Measurements from ENCODE around the gene SNAPC1.

The SNAPC1 gene

DNA sequence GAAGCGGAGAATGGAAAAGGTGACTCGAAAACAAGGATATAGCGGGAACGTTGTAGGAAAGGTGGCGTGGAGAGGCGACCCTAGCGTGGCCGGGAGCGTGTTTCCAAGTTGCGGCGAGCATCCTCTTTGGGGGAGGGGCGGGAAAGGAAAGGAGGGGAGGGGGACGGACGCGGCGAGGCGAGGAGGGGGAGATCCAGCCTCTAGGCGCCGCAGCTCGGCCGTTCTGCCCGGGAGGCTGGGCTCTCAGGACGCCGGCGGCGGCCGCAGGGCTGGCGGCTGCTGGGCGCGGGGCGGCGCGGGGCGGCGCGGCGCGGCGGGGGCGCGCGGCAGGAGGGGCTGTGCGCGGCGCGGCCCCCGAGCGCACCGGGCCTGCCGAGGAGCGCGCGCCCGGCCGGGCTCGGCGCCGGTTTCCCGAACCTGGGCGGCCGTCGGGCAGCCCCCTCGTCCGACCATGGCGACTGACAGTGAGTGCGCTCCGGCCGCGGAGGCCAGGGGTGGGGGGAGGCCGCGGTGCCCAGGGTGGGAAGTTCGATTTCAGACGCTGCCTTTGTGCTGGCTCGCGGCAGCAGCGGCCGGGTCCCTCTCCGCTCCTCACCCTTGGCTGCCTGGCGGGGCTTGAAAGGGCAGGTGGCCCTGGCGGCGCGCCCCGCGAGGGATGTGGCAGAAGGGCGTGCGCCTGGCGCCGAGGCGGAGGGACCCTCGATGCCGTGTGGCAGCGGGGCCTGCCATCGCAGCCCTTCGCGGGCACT is 50.3 kb downstream of the SNAPC1 start, which contains the start of gene SYT16:
SYT16 (plus strand) TSS at position 357 of the 749 bp plus-strand sequence.
- no peak within 1 kb of the TSS for H3K4me3 ChIP-seq (ENCODE audit: low read length)
- no peak within 1 kb of the TSS for H3K27ac ChIP-seq (ENCODE audit: low read length)
- H3K27me3 ChIP-seq (ENCODE audit: low read depth, low read length), result peaks cover 8% of the 10 kb centered on the region; the same call in 1 of the 2 replicates
- no peak within 1 kb of the TSS for H3K9ac ChIP-seq (ENCODE audit: low read length)
- H4K20me1 ChIP-seq (ENCODE audit: insufficient read depth, low read length), result no peaks in the 10 kb centered on the region
- H2AFZ ChIP-seq (ENCODE audit: low read depth, low read length), result no peak within 1 kb of the TSS
- no peaks in the 10 kb centered on the region for H3K79me2 ChIP-seq (ENCODE audit: low read length)
- H3K9me3 ChIP-seq (ENCODE audit: insufficient read depth, low read length), result no peaks in the 10 kb centered on the region
- TF ChIP-seq, protein P1, sequence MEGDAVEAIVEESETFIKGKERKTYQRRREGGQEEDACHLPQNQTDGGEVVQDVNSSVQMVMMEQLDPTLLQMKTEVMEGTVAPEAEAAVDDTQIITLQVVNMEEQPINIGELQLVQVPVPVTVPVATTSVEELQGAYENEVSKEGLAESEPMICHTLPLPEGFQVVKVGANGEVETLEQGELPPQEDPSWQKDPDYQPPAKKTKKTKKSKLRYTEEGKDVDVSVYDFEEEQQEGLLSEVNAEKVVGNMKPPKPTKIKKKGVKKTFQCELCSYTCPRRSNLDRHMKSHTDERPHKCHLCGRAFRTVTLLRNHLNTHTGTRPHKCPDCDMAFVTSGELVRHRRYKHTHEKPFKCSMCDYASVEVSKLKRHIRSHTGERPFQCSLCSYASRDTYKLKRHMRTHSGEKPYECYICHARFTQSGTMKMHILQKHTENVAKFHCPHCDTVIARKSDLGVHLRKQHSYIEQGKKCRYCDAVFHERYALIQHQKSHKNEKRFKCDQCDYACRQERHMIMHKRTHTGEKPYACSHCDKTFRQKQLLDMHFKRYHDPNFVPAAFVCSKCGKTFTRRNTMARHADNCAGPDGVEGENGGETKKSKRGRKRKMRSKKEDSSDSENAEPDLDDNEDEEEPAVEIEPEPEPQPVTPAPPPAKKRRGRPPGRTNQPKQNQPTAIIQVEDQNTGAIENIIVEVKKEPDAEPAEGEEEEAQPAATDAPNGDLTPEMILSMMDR (IDR thresholded peaks at IDR 0.05; ENCODE audit: low read depth, low read length), result no peak
- no peak for TF ChIP-seq EZH2phosphoT487 (IDR thresholded peaks at IDR 0.05; ENCODE audit: low read depth)
- H3K36me3 ChIP-seq (replicated peaks; ENCODE audit: low read depth, low read length), result no peaks in the 10 kb centered on the region
- no peaks in the 10 kb centered on the region for H3K4me1 ChIP-seq (ENCODE audit: low read length)
- H3K4me2 ChIP-seq (ENCODE audit: low read length), result no peak within 1 kb of the TSS

DNA sequence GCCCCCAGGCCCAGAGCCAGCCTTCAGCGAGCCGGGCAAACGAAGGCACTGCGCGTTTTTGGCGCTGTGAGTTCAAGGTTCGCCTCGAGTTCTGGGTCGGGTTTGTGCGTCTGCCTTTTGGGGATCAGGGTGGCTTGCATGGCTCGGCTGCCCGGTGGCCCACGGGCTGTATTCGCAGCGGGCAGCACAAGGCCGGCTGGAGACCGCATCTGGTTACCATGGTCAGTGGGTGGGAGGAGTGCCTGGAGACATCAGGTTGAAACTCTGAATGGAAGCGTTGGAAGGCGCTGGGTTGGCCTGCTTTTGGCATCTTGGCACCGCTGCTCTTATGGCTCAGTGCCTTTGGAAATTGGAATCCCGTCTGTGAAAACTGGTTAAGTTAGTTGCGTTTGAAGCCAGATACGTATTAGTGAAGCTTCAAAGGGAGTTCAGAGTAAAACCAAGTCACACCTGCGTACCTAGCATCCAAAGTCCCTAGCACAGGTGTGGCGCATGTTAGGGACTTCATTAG is 50.9 kb downstream of the SNAPC1 start:
- Histone ChIP-seq H3K4me2 (ENCODE audit: low read length) (no peak overlapping the region), H3K27me3 (ENCODE audit: low read depth, low read length) (peaks cover 11% of the 10 kb centered on the region), H3K9ac (ENCODE audit: low read length) (no peak overlapping the region), H3K4me1 (ENCODE audit: low read length) (no peaks in the 10 kb centered on the region), H3K9me3 (ENCODE audit: insufficient read depth, low read length) (no peaks in the 10 kb centered on the region), H3K36me3 (replicated peaks; ENCODE audit: low read depth, low read length) (no peaks in the 10 kb centered on the region), H3K27ac (ENCODE audit: low read length) (no peak overlapping the region), H2AFZ (ENCODE audit: low read depth, low read length) (no peak overlapping the region), H3K79me2 (ENCODE audit: low read length) (no peaks in the 10 kb centered on the region), H4K20me1 (ENCODE audit: insufficient read depth, low read length) (no peaks in the 10 kb centered on the region), H3K4me3 (ENCODE audit: low read length) (no peak overlapping the region)
- TF ChIP-seq, protein P1 (IDR thresholded peaks at IDR 0.05; ENCODE audit: low read depth, low read length), result no peak
- TF ChIP-seq EZH2phosphoT487 (IDR thresholded peaks at IDR 0.05; ENCODE audit: low read depth), result no peak

DNA sequence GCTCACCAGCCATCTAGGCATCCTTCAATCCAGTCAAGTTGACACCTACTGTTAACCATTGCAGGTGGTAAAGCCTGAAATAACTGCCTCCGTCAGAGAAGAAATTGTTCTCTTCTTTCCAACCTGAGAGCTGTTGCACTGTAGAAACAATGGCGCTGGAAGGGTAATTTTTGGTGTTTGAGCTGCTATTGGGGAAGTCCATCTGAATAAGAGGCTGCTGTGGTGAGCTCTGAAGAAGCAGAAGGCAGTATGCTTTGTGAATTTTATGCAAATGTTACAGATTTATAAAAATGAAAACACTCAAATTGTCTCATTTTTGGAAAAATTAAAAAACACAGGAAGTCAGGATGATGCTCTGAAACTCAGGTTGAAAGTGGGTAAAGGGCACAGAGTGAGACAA is 60.2 kb downstream of the SNAPC1 start:
- no peaks in the 10 kb centered on the region for H3K9me3 ChIP-seq (ENCODE audit: insufficient read depth, low read length)

DNA sequence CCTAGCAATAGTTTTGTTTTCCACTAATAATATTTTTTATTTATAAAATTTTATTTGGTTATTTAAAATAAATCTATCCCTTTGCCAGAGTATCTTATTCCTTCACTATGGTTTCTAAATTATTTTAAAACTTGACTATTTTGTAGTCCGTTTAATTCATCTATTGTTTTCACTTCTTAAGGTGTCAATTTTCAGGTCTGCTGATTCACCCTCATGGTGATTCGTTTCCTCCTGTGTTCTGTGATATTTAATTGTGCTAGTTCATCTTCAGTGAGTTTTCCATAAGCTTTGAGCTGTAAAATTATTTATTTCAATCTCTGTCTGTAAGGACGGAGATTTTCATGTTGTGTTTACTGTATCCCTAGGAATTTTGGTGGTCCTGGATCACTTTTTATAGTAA is 70.6 kb downstream of the SNAPC1 start:
- H3K36me3 ChIP-seq (replicated peaks; ENCODE audit: low read depth, low read length), result no peaks in the 10 kb centered on the region
- no peak for TF ChIP-seq EZH2phosphoT487 (IDR thresholded peaks at IDR 0.05; ENCODE audit: low read depth)
- TF ChIP-seq, protein P1 (IDR thresholded peaks at IDR 0.05; ENCODE audit: low read depth, low read length), result no peak
- H3K27me3 ChIP-seq (ENCODE audit: low read depth, low read length), result peaks cover 15% of the 10 kb centered on the region; the same call in 1 of the 2 replicates
- no peak overlapping the region for H3K4me3 ChIP-seq (ENCODE audit: low read length)
- H4K20me1 ChIP-seq (ENCODE audit: insufficient read depth, low read length), result no peaks in the 10 kb centered on the region
- no peaks in the 10 kb centered on the region for H3K79me2 ChIP-seq (ENCODE audit: low read length)
- H3K27ac ChIP-seq (ENCODE audit: low read length), result no peak overlapping the region
- H3K9ac ChIP-seq (ENCODE audit: low read length), result no peak overlapping the region
- H2AFZ ChIP-seq (ENCODE audit: low read depth, low read length), result no peak overlapping the region
- H3K9me3 ChIP-seq (ENCODE audit: insufficient read depth, low read length), result no peaks in the 10 kb centered on the region
- H3K4me1 ChIP-seq (ENCODE audit: low read length), result no peaks in the 10 kb centered on the region
- no peak overlapping the region for H3K4me2 ChIP-seq (ENCODE audit: low read length)

More for the DNA sequence above, 60.2 kb downstream of the SNAPC1 start:
- Histone ChIP-seq H3K4me2 (ENCODE audit: low read length) (no peak overlapping the region), H3K9ac (ENCODE audit: low read length) (no peak overlapping the region), H2AFZ (ENCODE audit: low read depth, low read length) (no peak overlapping the region), H3K27ac (ENCODE audit: low read length) (no peak overlapping the region), H4K20me1 (ENCODE audit: insufficient read depth, low read length) (no peaks in the 10 kb centered on the region), H3K4me3 (ENCODE audit: low read length) (no peak overlapping the region), H3K36me3 (replicated peaks; ENCODE audit: low read depth, low read length) (no peaks in the 10 kb centered on the region), H3K4me1 (ENCODE audit: low read length) (no peaks in the 10 kb centered on the region), H3K27me3 (ENCODE audit: low read depth, low read length) (peaks cover 3% of the 10 kb centered on the region), H3K79me2 (ENCODE audit: low read length) (no peaks in the 10 kb centered on the region)
- TF ChIP-seq EZH2phosphoT487 (IDR thresholded peaks at IDR 0.05; ENCODE audit: low read depth), result no peak
- TF ChIP-seq, protein P1 (IDR thresholded peaks at IDR 0.05; ENCODE audit: low read depth, low read length), result no peak
